NB4 (cell line): Measurements from ENCODE around the gene FGD3.
A peak's percentile ranks its signal among the peaks of the same experiment; 100 is the strongest.

Experiments
- DNase-seq: peaks from one replicate; pipeline ENCODE4 v3.0.0; 2010; ENCODE audit warnings: low read depth
- H3K4me3 ChIP-seq: one replicate; pipeline ENCODE4 v1.5.1; 2011; ENCODE audit warnings: mild to moderate bottlenecking, low read depth, low read length, moderate library complexity
- MAX ChIP-seq: IDR thresholded peaks from 2 replicates; pipeline ENCODE4 v1.6.1; 2011; ENCODE audit warnings: low read depth, low read length
- MYC ChIP-seq: IDR thresholded peaks from 2 replicates; pipeline ENCODE4 v1.6.1; 2011; ENCODE audit warnings: low read depth, low read length
- POLR2A ChIP-seq: IDR thresholded peaks from 2 replicates; pipeline ENCODE4 v1.6.1; 2011; ENCODE audit warnings: mild to moderate bottlenecking; ENCODE audit not compliant: insufficient read length; ENCODE audit errors: extremely low read depth
- TF ChIP-seq, protein P1 (sequence below): IDR thresholded peaks from one replicate; pipeline ENCODE4 v1.5.1; 2012; ENCODE audit warnings: low read depth, low read length

FGD3 gene

GRCh38 chr9:93059011-93059714, 111.8 kb downstream of the FGD3 start:
- no peak for TF ChIP-seq MAX
- TF ChIP-seq, protein P1, sequence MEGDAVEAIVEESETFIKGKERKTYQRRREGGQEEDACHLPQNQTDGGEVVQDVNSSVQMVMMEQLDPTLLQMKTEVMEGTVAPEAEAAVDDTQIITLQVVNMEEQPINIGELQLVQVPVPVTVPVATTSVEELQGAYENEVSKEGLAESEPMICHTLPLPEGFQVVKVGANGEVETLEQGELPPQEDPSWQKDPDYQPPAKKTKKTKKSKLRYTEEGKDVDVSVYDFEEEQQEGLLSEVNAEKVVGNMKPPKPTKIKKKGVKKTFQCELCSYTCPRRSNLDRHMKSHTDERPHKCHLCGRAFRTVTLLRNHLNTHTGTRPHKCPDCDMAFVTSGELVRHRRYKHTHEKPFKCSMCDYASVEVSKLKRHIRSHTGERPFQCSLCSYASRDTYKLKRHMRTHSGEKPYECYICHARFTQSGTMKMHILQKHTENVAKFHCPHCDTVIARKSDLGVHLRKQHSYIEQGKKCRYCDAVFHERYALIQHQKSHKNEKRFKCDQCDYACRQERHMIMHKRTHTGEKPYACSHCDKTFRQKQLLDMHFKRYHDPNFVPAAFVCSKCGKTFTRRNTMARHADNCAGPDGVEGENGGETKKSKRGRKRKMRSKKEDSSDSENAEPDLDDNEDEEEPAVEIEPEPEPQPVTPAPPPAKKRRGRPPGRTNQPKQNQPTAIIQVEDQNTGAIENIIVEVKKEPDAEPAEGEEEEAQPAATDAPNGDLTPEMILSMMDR, result no peak
- no peak for TF ChIP-seq MYC
- no peak for TF ChIP-seq POLR2A
- peak overlapping the region; percentile 77 for H3K4me3 ChIP-seq
- DNase-seq, result peak; percentile 75

- TF ChIP-seq POLR2A (no peak), MYC (peak; percentile 30; the same call in 1 of the 2 replicates)
- DNase-seq, result no peak
- peak overlapping the region; percentile 77 for H3K4me3 ChIP-seq
Observed at GRCh38 chr9:93059715-93060578, 112.6 kb downstream of the FGD3 start.

- H3K4me3 ChIP-seq, result peak overlapping the region; percentile 77
- no peak for DNase-seq
- TF ChIP-seq MAX, result no peak
- no peak for TF ChIP-seq MYC
- TF ChIP-seq, protein P1, result no peak
- TF ChIP-seq POLR2A, result no peak
Observed at GRCh38 chr9:93060746-93061259, 113.5 kb downstream of the FGD3 start.

DNA sequence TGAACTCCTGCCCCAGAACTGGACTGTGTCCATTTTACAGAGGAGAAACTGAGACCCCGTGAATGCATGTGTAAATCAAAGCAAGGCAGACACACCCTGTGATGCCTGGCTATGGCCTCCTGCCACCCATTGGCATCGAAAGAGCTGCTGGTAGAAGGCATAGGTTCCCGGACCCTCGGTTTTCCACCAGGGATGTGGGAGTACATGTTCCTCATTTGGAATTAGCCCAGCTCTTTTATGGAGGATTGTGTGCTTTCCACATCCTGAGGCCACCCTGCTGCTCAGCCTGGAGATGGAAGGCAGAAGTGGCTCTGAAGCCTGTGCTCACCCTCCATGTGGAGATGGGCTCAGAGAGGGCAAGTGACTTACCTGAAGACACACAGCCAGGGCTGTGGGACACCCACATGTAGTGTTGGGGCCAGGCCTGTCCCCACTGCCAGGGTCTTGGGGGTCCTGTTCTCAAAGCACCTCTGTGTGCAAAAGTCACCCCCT, 114.0 kb downstream of the FGD3 start:
- peak overlapping the region; percentile 77 for H3K4me3 ChIP-seq
- DNase-seq, result no peak
- TF ChIP-seq, protein P1, result no peak
- no peak for TF ChIP-seq MYC
- TF ChIP-seq POLR2A, result no peak
- no peak for TF ChIP-seq MAX

DNA sequence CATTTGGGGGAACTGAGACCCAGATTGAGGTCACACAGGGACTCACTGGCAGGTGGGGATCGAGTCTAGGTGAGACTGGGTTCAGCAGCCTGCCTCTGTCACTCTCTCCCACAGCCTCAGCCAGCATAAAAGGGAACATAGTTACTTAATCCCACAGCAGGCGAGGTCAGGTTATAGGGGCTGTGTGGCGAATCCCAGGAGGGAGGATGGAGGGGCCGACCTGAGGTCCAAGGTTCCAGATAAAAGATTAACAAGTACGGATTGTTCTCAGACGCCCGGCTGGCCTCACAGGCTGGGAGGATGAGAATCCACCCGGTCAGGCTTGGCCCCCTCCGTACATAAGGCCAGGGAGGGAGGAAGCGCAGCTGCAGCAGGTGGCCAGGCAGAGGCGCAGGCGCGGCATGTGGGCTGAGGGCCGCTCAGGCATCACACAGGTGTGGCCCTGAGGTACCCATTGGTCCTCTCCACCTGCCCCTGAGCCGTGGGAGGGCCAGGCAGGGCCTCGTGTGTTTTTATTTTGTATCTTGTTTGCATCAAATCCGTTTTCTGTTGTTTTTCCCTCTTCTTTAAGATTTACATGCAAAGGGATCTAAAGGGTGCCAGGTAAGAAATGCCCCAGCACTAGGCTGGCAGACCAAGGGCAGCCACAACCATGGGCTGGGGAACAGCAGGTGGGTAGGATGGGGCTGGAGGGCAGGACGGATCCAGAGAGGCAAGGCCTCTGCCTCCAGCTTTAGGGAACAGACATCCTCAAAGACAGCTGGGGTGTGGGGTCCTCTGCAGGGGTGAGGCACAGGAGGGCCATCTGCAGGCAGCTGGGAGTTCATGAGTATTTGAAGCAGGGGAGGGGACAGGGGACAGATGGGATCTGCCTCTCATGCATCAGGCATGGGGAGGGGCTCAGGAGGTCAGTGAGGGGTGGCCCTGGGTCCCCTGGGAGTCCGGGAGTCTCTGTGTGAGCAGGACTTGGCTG, 114.8 kb downstream of the FGD3 start:
- H3K4me3 ChIP-seq, result no peak overlapping the region
- TF ChIP-seq MYC (no peak), POLR2A (no peak)
- TF ChIP-seq, protein P1, result no peak
- no peak for DNase-seq
